Omental fat pad (tissue), 4 donors: ENCODE results near the gene ISM1. TPM values are rescaled to one million over a fixed set of nuclear protein-coding genes. Genes with fewer than 3 reads are reported as not detected.

Experiments
- ATAC-seq: fragments of 150-250 bp; one replicate; pipeline ENCODE4 v1.9.1; 2016; ENCODE audit warnings: mild to moderate bottlenecking, moderate library complexity; ENCODE audit not compliant: low FRiP score
- DNase-seq: peaks from one replicate; pipeline ENCODE4 v3.0.0-alpha.2; 2019; ENCODE audit warnings: low spot score
- total RNA-seq, 4 donors: library from RNA; depleted of rRNA; stranded (reverse); fragments of >200 nt; gene quantifications; one replicate each; pipeline ENCODE4 v1.1.0, GENCODE V29; 2016
- TF ChIP-seq, protein P1 (sequence below), 3 donors: fragments of 450-650 bp; IDR thresholded peaks; one replicate each; pipeline ENCODE4 v1.5.1; 2016 to 2017; ENCODE audit warnings: antibody characterized with exemption in 3 of 3, mild to moderate bottlenecking in 3 of 3, moderate library complexity in 2 of 3

Gene ISM1
- total RNA-seq, 4 donors from 2014 or later = 1.6 to 7.9 (median 4.3) TPM

DNA sequence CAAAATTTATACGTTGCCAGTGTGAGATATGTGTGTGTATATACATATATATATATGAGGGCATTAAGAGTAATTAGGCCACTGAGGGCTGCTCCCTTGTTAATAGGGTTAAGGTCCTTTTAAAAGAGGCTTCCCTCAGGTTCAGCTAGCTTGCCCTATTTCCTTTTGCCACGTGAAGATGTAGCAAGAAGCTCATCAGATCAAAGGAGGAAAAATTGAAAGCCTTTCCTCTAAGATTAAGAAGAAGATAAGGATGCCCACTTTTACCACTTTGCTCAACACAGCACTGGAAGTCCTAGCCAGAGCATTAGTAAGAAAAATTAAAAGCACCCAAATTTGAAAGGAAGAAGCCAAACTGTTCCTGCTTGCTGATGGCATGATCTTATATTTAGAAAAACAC is 33.2 kb upstream of the ISM1 start:
- ATAC-seq (no peak), DNase-seq (no peak)
- TF ChIP-seq, protein P1, sequence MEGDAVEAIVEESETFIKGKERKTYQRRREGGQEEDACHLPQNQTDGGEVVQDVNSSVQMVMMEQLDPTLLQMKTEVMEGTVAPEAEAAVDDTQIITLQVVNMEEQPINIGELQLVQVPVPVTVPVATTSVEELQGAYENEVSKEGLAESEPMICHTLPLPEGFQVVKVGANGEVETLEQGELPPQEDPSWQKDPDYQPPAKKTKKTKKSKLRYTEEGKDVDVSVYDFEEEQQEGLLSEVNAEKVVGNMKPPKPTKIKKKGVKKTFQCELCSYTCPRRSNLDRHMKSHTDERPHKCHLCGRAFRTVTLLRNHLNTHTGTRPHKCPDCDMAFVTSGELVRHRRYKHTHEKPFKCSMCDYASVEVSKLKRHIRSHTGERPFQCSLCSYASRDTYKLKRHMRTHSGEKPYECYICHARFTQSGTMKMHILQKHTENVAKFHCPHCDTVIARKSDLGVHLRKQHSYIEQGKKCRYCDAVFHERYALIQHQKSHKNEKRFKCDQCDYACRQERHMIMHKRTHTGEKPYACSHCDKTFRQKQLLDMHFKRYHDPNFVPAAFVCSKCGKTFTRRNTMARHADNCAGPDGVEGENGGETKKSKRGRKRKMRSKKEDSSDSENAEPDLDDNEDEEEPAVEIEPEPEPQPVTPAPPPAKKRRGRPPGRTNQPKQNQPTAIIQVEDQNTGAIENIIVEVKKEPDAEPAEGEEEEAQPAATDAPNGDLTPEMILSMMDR (IDR thresholded peaks at IDR 0.05) = no peak

DNA sequence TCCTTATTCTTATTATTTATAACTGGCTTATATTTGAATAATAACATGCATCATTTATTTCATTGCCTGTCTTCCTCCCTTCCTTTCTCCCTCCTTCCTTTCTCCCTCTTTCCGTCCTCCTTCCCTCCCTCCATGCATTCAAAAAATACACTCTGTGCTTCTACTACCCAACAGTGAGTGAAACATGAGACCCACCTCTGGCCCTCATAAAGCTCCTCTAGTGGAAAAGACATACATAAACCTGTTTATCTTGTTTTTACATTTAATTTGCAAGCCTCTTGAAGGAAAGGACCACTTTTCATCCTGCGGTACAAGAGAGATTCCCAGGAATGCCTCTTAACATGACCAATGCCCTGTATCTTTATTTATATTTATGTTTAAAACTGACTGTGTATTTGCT is 21.8 kb upstream of the ISM1 start:
- DNase-seq (no peak), ATAC-seq (no peak)
- TF ChIP-seq, protein P1 (IDR thresholded peaks at IDR 0.05) = no peak

DNA sequence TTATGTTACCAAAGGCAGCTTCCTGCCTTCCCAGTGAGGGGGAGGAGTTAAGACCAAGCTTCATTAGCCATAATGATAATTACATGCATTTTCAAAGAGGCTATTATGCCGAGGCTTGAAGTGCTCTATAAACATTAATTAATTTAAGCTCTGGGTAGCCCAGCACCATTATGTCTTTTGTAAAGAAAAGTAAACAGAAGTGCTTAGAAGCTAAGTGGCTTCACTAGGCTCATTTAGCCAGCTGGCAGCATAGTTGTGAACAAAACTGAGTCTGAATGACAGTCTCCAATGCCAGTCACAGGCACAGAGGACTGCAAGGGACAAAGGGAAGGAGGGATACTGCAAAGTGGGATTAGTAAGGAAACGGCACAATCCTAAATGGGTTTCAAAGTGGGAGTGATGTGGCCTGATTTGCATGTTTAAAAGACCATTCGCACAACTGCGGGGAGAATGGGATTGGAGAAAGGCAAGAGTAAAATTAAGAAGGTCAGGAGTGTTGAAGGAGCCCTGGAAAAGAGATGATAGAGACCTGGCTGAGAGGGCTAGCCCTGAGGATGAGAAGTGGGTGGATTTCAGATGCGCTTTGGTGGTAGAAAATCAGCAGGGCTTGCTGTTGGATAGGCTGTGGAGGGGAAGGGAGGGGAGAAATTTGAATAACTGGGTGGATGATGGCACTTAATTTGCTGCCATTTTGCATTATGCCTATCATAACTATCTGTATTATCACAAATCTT is 20.1 kb upstream of the ISM1 start:
- ATAC-seq (no peak), DNase-seq (no peak)
- TF ChIP-seq, protein P1 (IDR thresholded peaks at IDR 0.05) = no peak

DNA sequence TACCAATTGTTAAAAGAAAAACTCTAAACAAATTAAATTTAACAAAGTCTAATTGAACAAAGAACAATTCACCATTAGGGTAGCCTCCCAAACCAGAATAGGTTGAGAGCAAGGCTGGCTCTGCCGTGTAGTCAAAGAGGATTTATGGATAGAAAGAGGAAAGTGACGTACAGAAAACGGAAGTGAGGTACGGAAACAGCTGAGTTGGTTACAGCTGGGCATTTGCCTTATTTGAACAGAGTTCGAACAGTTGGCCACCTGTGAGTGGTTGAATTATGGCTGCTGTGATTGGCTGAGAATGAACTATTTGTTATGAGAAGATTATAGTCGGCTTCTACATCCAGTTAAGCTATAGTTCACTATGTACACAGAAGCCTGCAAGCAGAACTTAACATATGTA is 18.5 kb upstream of the ISM1 start:
- ATAC-seq = no peak
- TF ChIP-seq, protein P1 (IDR thresholded peaks at IDR 0.05) = no peak
- DNase-seq = no peak

DNA sequence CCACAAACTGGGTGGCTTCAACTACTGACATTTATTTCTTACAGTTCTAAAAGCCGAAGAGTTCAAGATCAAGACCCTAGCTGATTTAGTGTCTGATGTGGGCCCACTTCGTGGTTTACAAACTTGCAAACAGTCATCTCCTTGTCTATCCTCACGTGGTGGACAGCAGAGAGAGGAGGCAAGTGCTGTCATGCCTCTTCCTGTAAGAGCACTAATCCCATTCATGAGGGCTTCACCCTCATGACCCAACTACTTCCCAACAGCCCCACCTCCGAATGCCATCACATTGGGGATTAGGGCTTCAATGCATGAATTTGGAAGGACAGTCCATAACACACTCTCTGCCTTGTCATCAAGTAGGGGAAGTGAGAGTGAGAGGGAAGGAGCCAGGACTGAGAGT is 15.6 kb upstream of the ISM1 start:
- ATAC-seq (no peak), DNase-seq (no peak)
- TF ChIP-seq, protein P1 (IDR thresholded peaks at IDR 0.05) = no peak

DNA sequence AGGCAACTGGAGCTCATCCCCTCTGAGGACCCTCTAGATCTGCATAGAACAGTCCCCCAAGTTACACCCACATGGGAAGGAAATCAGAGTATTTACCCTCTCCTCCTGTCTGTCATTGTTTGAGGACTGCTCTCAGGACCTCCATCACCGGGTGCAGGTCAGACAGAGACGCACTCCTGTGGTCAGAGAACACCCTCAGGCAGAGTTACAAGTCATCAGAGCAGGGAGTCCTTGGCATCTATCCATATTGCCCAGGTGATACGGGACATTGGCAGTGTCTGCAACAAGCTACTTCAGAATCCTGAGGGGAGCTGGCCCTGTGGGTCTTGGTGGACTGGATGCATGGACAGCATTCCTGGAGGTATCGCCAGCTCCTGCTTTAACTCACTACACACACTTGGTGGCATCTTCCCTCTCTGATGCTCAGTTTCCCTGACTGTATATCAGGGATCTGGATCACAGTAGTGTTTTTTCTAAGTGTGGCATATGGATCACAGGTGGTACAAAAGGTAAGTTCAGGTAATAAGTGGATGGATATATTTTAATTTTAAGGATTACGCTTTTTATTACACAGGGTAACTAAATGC is 15.1 kb upstream of the ISM1 start:
- ATAC-seq (no peak), DNase-seq (no peak)
- TF ChIP-seq, protein P1 (IDR thresholded peaks at IDR 0.05) = no peak

DNA sequence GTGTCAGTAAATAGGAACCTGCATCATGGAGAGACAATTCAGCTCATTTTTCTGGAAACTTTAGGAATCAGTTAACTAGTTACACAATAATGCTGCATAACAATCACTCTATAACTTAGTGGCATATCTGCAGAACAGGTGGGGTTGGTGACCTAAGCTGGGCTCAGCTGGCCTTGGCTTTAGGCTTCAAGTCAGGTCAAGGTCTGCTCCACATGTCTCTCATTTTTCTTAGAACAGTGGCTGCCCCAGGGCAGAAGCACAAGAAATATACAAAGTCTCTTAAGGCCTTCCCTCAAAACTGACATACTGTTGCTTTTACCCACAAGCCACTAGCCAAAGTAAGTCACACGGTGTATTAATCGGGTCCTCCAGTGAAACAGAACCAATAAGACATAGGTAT is 14.1 kb upstream of the ISM1 start:
- ATAC-seq (no peak), DNase-seq (no peak)

More for the DNA sequence above, 14.1 kb upstream of the ISM1 start:
- TF ChIP-seq, protein P1 (IDR thresholded peaks at IDR 0.05) = no peak
